HL-60 (cell line): Measurements from ENCODE around the gene FILIP1L.

ENCODE experiments used
- DNase-seq, 2 experiments: peaks; one replicate each; pipeline ENCODE4 v3.0.0-alpha.2; 2010 to 2020; ENCODE audit warnings: low read depth in 1 of 2, low spot score in 1 of 2
- H3K27ac ChIP-seq: fragments of 250-450 bp; sonication (Bioruptor Pico); replicated peaks from 2 replicates; pipeline ENCODE4 v1.5.1; 2020; ENCODE audit warnings: mild to moderate bottlenecking, moderate library complexity
- H3K27me3 ChIP-seq: fragments of 250-450 bp; sonication (Bioruptor Pico); 2 replicates; pipeline ENCODE4 v1.5.1; 2021; ENCODE audit warnings: mild to moderate bottlenecking, moderate library complexity; ENCODE audit not compliant: insufficient read depth, poor library complexity, severe bottlenecking
- H3K4me3 ChIP-seq: replicated peaks from 2 replicates; pipeline ENCODE4 v1.5.1; 2011; ENCODE audit warnings: mild to moderate bottlenecking, control low read depth, low read length; ENCODE audit not compliant: insufficient read depth
- GABPA ChIP-seq: IDR thresholded peaks from 2 replicates; pipeline ENCODE4 v1.6.1; 2012; ENCODE audit warnings: low read depth
- POLR2AphosphoS5 ChIP-seq: IDR thresholded peaks from 2 replicates; pipeline ENCODE4 v1.6.1; 2012; ENCODE audit warnings: low read depth
- SPI1 ChIP-seq: IDR thresholded peaks from 2 replicates; pipeline ENCODE4 v1.6.1; 2012; ENCODE audit warnings: low read depth, mild to moderate bottlenecking, borderline replicate concordance
- TF ChIP-seq, protein P1 (sequence below): IDR thresholded peaks from 2 replicates; pipeline ENCODE4 v1.6.1; 2012; ENCODE audit warnings: low read depth; ENCODE audit not compliant: insufficient replicate concordance
- TF ChIP-seq, protein P2 (sequence below): IDR thresholded peaks from one replicate; pipeline ENCODE4 v1.5.1; 2011; ENCODE audit warnings: low read length, control low read depth, inconsistent platforms; ENCODE audit not compliant: insufficient read depth

Gene FILIP1L

DNA sequence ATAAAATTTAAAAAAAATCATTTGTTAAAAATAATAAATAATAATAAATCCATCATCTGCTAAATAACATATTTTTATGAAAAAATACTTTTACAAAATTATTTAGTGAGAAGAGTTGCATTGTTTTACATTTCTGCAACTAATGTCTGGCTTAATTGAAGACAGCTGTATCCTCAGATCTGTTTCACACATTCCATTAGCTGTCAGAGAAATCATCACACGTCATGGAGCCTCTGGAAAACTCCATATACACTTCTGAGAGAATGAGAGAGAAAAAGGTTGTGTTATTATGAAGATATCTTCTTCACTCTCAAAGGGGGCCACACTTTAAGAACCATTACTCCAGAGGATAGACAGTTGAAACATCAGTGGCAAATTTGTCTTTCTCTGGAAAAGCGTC, 255.8 kb downstream of the FILIP1L start:
- H3K4me3 ChIP-seq = no peak overlapping the region
- no peaks in the 10 kb centered on the region for H3K27me3 ChIP-seq
- no peak for DNase-seq
- TF ChIP-seq, protein P1, sequence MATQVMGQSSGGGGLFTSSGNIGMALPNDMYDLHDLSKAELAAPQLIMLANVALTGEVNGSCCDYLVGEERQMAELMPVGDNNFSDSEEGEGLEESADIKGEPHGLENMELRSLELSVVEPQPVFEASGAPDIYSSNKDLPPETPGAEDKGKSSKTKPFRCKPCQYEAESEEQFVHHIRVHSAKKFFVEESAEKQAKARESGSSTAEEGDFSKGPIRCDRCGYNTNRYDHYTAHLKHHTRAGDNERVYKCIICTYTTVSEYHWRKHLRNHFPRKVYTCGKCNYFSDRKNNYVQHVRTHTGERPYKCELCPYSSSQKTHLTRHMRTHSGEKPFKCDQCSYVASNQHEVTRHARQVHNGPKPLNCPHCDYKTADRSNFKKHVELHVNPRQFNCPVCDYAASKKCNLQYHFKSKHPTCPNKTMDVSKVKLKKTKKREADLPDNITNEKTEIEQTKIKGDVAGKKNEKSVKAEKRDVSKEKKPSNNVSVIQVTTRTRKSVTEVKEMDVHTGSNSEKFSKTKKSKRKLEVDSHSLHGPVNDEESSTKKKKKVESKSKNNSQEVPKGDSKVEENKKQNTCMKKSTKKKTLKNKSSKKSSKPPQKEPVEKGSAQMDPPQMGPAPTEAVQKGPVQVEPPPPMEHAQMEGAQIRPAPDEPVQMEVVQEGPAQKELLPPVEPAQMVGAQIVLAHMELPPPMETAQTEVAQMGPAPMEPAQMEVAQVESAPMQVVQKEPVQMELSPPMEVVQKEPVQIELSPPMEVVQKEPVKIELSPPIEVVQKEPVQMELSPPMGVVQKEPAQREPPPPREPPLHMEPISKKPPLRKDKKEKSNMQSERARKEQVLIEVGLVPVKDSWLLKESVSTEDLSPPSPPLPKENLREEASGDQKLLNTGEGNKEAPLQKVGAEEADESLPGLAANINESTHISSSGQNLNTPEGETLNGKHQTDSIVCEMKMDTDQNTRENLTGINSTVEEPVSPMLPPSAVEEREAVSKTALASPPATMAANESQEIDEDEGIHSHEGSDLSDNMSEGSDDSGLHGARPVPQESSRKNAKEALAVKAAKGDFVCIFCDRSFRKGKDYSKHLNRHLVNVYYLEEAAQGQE = no peak
- no peak for TF ChIP-seq SPI1
- TF ChIP-seq, protein P2, sequence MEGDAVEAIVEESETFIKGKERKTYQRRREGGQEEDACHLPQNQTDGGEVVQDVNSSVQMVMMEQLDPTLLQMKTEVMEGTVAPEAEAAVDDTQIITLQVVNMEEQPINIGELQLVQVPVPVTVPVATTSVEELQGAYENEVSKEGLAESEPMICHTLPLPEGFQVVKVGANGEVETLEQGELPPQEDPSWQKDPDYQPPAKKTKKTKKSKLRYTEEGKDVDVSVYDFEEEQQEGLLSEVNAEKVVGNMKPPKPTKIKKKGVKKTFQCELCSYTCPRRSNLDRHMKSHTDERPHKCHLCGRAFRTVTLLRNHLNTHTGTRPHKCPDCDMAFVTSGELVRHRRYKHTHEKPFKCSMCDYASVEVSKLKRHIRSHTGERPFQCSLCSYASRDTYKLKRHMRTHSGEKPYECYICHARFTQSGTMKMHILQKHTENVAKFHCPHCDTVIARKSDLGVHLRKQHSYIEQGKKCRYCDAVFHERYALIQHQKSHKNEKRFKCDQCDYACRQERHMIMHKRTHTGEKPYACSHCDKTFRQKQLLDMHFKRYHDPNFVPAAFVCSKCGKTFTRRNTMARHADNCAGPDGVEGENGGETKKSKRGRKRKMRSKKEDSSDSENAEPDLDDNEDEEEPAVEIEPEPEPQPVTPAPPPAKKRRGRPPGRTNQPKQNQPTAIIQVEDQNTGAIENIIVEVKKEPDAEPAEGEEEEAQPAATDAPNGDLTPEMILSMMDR = no peak
- TF ChIP-seq POLR2AphosphoS5 = no peak
- TF ChIP-seq GABPA = no peak
- H3K27ac ChIP-seq = no peak overlapping the region

- Histone ChIP-seq H3K4me3 (no peak overlapping the region), H3K27me3 (no peaks in the 10 kb centered on the region), H3K27ac (no peak overlapping the region)
- no peak for DNase-seq
- TF ChIP-seq GABPA = no peak
- TF ChIP-seq, protein P2 = no peak
- TF ChIP-seq SPI1 = no peak
- TF ChIP-seq, protein P1 = no peak
- no peak for TF ChIP-seq POLR2AphosphoS5
Measured at GRCh38 chr3:99857278-99857677, 257.0 kb downstream of the FILIP1L start.

DNA sequence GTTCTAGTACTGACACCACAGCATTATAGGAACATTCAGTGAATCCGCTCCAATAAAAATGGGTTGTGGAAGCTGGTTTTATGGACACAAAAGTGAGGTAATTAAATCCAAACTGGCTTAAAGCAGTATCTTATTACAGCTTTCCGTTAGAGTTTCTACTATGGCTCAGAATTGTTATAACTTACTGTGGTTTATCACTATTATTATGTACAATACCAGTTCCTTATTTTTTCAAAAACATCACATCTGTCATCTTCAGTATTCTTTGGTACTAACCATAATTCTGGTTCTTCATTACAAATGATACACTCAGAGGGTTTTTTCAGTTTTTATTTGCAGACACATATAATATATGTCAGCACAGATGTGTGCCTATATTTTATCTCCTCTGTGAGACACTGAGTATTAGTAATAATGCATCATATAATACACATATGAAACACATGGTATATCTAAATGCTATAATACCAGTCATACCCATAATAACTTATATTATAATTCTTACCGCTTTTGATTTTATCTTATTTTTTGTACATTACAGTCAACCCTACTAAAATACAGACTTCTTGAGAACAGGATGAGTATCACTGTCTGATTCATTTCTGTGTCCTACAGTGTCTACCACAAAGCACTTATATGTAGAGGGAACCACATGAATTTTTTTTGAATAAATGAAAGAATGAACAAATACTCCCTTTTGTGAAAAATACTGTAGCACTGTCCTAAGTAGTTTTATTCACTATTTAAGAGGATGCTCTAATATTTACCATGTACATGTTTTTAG, 257.7 kb downstream of the FILIP1L start:
- Histone ChIP-seq H3K27me3 (no peaks in the 10 kb centered on the region), H3K4me3 (no peak overlapping the region), H3K27ac (no peak overlapping the region)
- TF ChIP-seq POLR2AphosphoS5 (no peak), GABPA (no peak), SPI1 (no peak)
- TF ChIP-seq, protein P1 = no peak
- TF ChIP-seq, protein P2 = no peak
- DNase-seq = no peak
